ENCODE results near the gene ECI1. TPM values are rescaled to one million over a fixed set of nuclear protein-coding genes. Genes with fewer than 3 reads are reported as not detected.
A peak's percentile ranks its signal among the peaks of the same experiment; 100 is the strongest.

The ECI1 gene
- total RNA-seq, 1 experiment from 2014 or later: 140 TPM

DNA sequence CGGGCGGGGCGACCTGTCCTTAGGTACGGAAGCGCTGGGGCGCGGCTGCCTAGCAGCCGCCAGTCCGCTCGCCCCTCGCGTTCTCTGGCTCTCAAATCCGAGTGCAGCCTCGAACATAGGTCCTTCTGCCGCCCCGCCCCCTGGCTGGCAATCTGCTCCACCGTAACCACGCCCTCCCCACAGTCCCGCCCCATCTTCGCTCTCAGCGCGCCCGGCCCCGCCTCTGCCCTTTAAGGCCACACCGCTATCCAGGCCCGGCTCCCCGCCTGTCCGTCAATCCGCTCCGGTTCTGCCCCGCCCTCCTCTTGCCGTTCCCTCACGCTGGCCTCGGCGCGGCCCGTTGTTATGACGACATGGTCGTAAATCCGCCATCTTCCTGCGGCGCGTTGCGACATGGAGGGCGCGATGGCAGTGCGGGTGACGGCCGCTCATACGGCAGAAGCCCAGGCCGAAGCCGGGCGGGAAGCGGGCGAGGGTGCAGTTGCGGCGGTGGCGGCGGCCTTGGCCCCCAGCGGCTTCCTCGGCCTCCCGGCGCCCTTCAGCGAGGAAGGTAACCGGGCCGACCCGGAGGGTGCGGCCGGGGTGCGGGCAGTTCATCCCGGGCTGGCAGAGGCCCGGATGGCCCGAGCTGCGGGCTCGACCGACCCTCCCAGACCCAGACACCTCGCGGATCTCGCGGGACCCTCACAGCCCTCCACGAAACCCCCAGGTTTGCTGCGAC, 28.0 kb downstream of the ECI1 start, which contains the start of gene E4F1:
Gene E4F1, plus strand, starts transcription at position 371 of the 721 bp plus-strand sequence. Its CDS starts 23 bp downstream, at position 394.
- RAD21 ChIA-PET (ENCODE audit: low non-redundant PET in 1 of 2, low total read pairs in 2 of 2, uncharacterized antibody in 2 of 2, unreplicated experiment in 2 of 2): interaction anchor here in 1 of 2 experiments (0.7 kb wide), 1 partner anchor 56 kb away, joined by 3 read pairs; no protein-coding TSS in a partner anchor
- Histone ChIP-seq H3K4me1 (ENCODE audit: control insufficient read depth in 1 of 2, insufficient read depth in 2 of 2, low read length in 2 of 2) (peaks cover 25 to 30% of the 10 kb centered on the region in 2 experiments), H4K20me1 (ENCODE audit: insufficient read depth) (no peaks in the 10 kb centered on the region; the same call in 1 of the 2 replicates), H3K4me2 (ENCODE audit: low read length) (peak within 1 kb of the TSS; percentile 75), H3K9me2 (ENCODE audit: insufficient read depth) (no peaks in the 10 kb centered on the region), H3K36me3 (ENCODE audit: control insufficient read depth in 1 of 2, insufficient read depth in 2 of 2, low read length in 2 of 2) (peaks cover 0 to under 1% of the 10 kb centered on the region in 2 experiments; a peak in 1 of 4 replicates), H3K27me3 (ENCODE audit: insufficient read depth, low read length) (no peaks in the 10 kb centered on the region), H2AFZ (ENCODE audit: low read depth, low read length, poor library complexity, severe bottlenecking) (no peak within 1 kb of the TSS), H3K9ac (ENCODE audit: low read length) (peak within 1 kb of the TSS; percentile 89), H3K27ac (ENCODE audit: low read depth, low read length) (peak within 1 kb of the TSS; percentile 97), H3K79me2 (ENCODE audit: insufficient read depth, low read length) (peaks cover 47% of the 10 kb centered on the region), H3K9me3 (ENCODE audit: control insufficient read depth in 1 of 2, insufficient read depth in 1 of 2, low read depth in 1 of 2, low read length in 2 of 2) (no peaks in the 10 kb centered on the region), H3K4me3 (replicated peaks in 1 of 2; ENCODE audit: low read depth in 1 of 2, low read length in 2 of 2) (peak within 1 kb of the TSS; percentile 73 to 98)
- POLR2A ChIA-PET: interaction anchor here (1.0 to 3.3 kb wide), 2 partner anchors 28 to 29 kb away, joined by 3 to 8 read pairs; partner anchors contain the start of gene ECI1
- CTCF ChIA-PET: interaction anchor here (1.2 kb wide), 1 partner anchor 28 kb away, joined by 4 read pairs; the partner anchor contains the start of gene ECI1
- BruUV-seq (replicated peaks): no TSS peak
- intact Hi-C loops (cut with micrococcal nuclease): loop anchor here (1.0 to 5.0 kb wide), 2 partner anchors 28 to 71 kb away; partner anchors contain the start of gene ECI1
- peak; percentile 93 for ATAC-seq
- DNase-seq (ENCODE audit: low read depth, low spot score): peak; percentile 99
- no peak for TF ChIP-seq EZH2 (IDR thresholded peaks at IDR 0.05)
- TF ChIP-seq, protein P1, sequence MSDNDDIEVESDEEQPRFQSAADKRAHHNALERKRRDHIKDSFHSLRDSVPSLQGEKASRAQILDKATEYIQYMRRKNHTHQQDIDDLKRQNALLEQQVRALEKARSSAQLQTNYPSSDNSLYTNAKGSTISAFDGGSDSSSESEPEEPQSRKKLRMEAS (IDR thresholded peaks at IDR 0.05): peak; percentile 92
- TF ChIP-seq ZFX (IDR thresholded peaks at IDR 0.05): peak; percentile 96
- TF ChIP-seq, protein P2, sequence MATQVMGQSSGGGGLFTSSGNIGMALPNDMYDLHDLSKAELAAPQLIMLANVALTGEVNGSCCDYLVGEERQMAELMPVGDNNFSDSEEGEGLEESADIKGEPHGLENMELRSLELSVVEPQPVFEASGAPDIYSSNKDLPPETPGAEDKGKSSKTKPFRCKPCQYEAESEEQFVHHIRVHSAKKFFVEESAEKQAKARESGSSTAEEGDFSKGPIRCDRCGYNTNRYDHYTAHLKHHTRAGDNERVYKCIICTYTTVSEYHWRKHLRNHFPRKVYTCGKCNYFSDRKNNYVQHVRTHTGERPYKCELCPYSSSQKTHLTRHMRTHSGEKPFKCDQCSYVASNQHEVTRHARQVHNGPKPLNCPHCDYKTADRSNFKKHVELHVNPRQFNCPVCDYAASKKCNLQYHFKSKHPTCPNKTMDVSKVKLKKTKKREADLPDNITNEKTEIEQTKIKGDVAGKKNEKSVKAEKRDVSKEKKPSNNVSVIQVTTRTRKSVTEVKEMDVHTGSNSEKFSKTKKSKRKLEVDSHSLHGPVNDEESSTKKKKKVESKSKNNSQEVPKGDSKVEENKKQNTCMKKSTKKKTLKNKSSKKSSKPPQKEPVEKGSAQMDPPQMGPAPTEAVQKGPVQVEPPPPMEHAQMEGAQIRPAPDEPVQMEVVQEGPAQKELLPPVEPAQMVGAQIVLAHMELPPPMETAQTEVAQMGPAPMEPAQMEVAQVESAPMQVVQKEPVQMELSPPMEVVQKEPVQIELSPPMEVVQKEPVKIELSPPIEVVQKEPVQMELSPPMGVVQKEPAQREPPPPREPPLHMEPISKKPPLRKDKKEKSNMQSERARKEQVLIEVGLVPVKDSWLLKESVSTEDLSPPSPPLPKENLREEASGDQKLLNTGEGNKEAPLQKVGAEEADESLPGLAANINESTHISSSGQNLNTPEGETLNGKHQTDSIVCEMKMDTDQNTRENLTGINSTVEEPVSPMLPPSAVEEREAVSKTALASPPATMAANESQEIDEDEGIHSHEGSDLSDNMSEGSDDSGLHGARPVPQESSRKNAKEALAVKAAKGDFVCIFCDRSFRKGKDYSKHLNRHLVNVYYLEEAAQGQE (IDR thresholded peaks at IDR 0.05; ENCODE audit: low read depth): no peak
- peak; percentile 92 for TF ChIP-seq SRF (IDR thresholded peaks at IDR 0.05; ENCODE audit: low read depth)
- no peak for TF ChIP-seq CEBPB (IDR thresholded peaks at IDR 0.05; ENCODE audit: low read depth)
- TF ChIP-seq CBX3 (IDR thresholded peaks at IDR 0.05; ENCODE audit: low read depth): no peak
- peak; percentile 86 for TF ChIP-seq POLR2AphosphoS5 (IDR thresholded peaks at IDR 0.05; ENCODE audit: low read depth, low read length)
- TF ChIP-seq FOSL1 (IDR thresholded peaks at IDR 0.05; ENCODE audit: low read depth): no peak
- TF ChIP-seq YY1 (IDR thresholded peaks at IDR 0.05; ENCODE audit: extremely low read depth, insufficient replicate concordance, low read depth, low read length): peak; percentile 91
- TF ChIP-seq ZNF274 (IDR thresholded peaks at IDR 0.05; ENCODE audit: low read depth, low read length): no peak
- peak; percentile 77 for TF ChIP-seq SP1 (IDR thresholded peaks at IDR 0.05; ENCODE audit: low read depth)
- TF ChIP-seq, protein P3, sequence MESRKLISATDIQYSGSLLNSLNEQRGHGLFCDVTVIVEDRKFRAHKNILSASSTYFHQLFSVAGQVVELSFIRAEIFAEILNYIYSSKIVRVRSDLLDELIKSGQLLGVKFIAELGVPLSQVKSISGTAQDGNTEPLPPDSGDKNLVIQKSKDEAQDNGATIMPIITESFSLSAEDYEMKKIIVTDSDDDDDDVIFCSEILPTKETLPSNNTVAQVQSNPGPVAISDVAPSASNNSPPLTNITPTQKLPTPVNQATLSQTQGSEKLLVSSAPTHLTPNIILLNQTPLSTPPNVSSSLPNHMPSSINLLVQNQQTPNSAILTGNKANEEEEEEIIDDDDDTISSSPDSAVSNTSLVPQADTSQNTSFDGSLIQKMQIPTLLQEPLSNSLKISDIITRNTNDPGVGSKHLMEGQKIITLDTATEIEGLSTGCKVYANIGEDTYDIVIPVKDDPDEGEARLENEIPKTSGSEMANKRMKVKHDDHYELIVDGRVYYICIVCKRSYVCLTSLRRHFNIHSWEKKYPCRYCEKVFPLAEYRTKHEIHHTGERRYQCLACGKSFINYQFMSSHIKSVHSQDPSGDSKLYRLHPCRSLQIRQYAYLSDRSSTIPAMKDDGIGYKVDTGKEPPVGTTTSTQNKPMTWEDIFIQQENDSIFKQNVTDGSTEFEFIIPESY (IDR thresholded peaks at IDR 0.05; ENCODE audit: extremely low read depth, insufficient replicate concordance, low read length): peak; percentile 7
- TF ChIP-seq SIN3A (IDR thresholded peaks at IDR 0.05; ENCODE audit: low read depth): peak; percentile 82; the same call in 1 of the 2 replicates
- TF ChIP-seq POLR2A (IDR thresholded peaks at IDR 0.05; ENCODE audit: borderline replicate concordance, extremely low read depth, insufficient read depth, insufficient read length): peak; percentile 87
- TF ChIP-seq JUND (IDR thresholded peaks at IDR 0.05): no peak
- TF ChIP-seq RAD21 (IDR thresholded peaks at IDR 0.05; ENCODE audit: low read depth): no peak
- no peak for TF ChIP-seq ELF1 (IDR thresholded peaks at IDR 0.05; ENCODE audit: borderline replicate concordance, low read depth)
- TF ChIP-seq TCF7L2 (IDR thresholded peaks at IDR 0.05; ENCODE audit: borderline replicate concordance, extremely low read depth, insufficient read depth, insufficient read length): peak; percentile 62

Data from HCT116 (cell line).